ENCODE results near the gene MSI2.
"Not testable (repeated sequence)": the region's sequence is repeated elsewhere in the genome, so short reads cannot be mapped to it uniquely, and the experiment has no call there.

Gene MSI2

GRCh38 chr17:57288773-57289121 lies 32.4 kb downstream of the MSI2 start:
- in situ Hi-C loops (cut with MboI; ENCODE audit: low sequenced_read_pairs), result no loop called here

- in situ Hi-C loops (cut with MboI; ENCODE audit: low sequenced_read_pairs), result no loop called here
Observed at GRCh38 chr17:57289130-57289529, 32.8 kb downstream of the MSI2 start.

- in situ Hi-C loops (cut with MboI; ENCODE audit: low sequenced_read_pairs), result no loop called here
Observed at GRCh38 chr17:57289613-57290012, 33.3 kb downstream of the MSI2 start.

GRCh38 chr17:57290981-57291380 lies 34.7 kb downstream of the MSI2 start:
- in situ Hi-C loops (cut with MboI; ENCODE audit: low sequenced_read_pairs), result no loop called here

GRCh38 chr17:57292091-57292490 lies 35.8 kb downstream of the MSI2 start:
- in situ Hi-C loops (cut with MboI; ENCODE audit: low sequenced_read_pairs), result no loop called here

- in situ Hi-C loops (cut with MboI; ENCODE audit: low sequenced_read_pairs), result no loop called here
Observed at GRCh38 chr17:57293077-57293476, 36.8 kb downstream of the MSI2 start.

- in situ Hi-C loops (cut with MboI; ENCODE audit: low sequenced_read_pairs), result no loop called here
Observed at GRCh38 chr17:57294101-57294500, 37.8 kb downstream of the MSI2 start.

GRCh38 chr17:57294629-57295501 lies 38.5 kb downstream of the MSI2 start:
- in situ Hi-C loops (cut with MboI; ENCODE audit: low sequenced_read_pairs), result no loop called here

GRCh38 chr17:57295526-57296023 lies 39.3 kb downstream of the MSI2 start:
- in situ Hi-C loops (cut with MboI; ENCODE audit: low sequenced_read_pairs), result no loop called here

GRCh38 chr17:57296231-57296630 lies 39.9 kb downstream of the MSI2 start:
- in situ Hi-C loops (cut with MboI; ENCODE audit: low sequenced_read_pairs), result no loop called here

GRCh38 chr17:57299176-57299575 lies 42.9 kb downstream of the MSI2 start:
- in situ Hi-C loops (cut with MboI; ENCODE audit: low sequenced_read_pairs), result no loop called here

- in situ Hi-C loops (cut with MboI; ENCODE audit: low sequenced_read_pairs), result not testable (repeated sequence)
Observed at GRCh38 chr17:57300592-57300991, 44.3 kb downstream of the MSI2 start.

- in situ Hi-C loops (cut with MboI; ENCODE audit: low sequenced_read_pairs), result no loop called here
Observed at GRCh38 chr17:57302690-57303465, 46.6 kb downstream of the MSI2 start.

GRCh38 chr17:57305144-57305728 lies 48.9 kb downstream of the MSI2 start:
- in situ Hi-C loops (cut with MboI; ENCODE audit: low sequenced_read_pairs), result no loop called here

GRCh38 chr17:57305908-57306504 lies 49.7 kb downstream of the MSI2 start:
- in situ Hi-C loops (cut with MboI; ENCODE audit: low sequenced_read_pairs), result no loop called here

- in situ Hi-C loops (cut with MboI; ENCODE audit: low sequenced_read_pairs), result no loop called here
Observed at GRCh38 chr17:57308543-57309186, 52.3 kb downstream of the MSI2 start.

GRCh38 chr17:57309479-57309878 lies 53.2 kb downstream of the MSI2 start:
- in situ Hi-C loops (cut with MboI; ENCODE audit: low sequenced_read_pairs), result no loop called here

GRCh38 chr17:57311281-57312216 lies 55.2 kb downstream of the MSI2 start:
- in situ Hi-C loops (cut with MboI; ENCODE audit: low sequenced_read_pairs), result no loop called here

GRCh38 chr17:57312242-57312641 lies 55.9 kb downstream of the MSI2 start:
- in situ Hi-C loops (cut with MboI; ENCODE audit: low sequenced_read_pairs), result no loop called here

All from HL-60/S4 treated with retinoic acid at 250 ng/mL for 4 days and 3 days (cell line).